H1 (cell line): ENCODE results near the gene FBXW2. TPM values are rescaled to one million over a fixed set of nuclear protein-coding genes. Genes with fewer than 3 reads are reported as not detected.
"Not testable (repeated sequence)": the region's sequence is repeated elsewhere in the genome, so short reads cannot be mapped to it uniquely, and the experiment has no call there.

Experiments
- CTCF ChIA-PET: fragments of 300-600 bp; sonication (Branson Sonifier 250); formaldehyde crosslinking; loops from one replicate; lab custom pipeline; 2021; ENCODE audit not compliant: partially characterized antibody; lab: Charles Lee
- POLR2A ChIA-PET: fragments of 300-600 bp; sonication (Branson Sonifier 250); formaldehyde crosslinking; loops from one replicate; lab custom pipeline; 2021; ENCODE audit warnings: inconsistent platforms; ENCODE audit not compliant: partially characterized antibody; lab: Charles Lee
- DNase-seq, 2 experiments: peaks; one replicate each; pipeline versions ENCODE4 v3.0.0 to v3.0.0-alpha.2; 2010 to 2022; ENCODE audit warnings: low spot score in 2 of 2, low read depth in 1 of 2, mixed read lengths in 1 of 2
- FAIRE-seq: peaks from 2 replicates; lab custom pipeline; 2011; peaks lifted over from hg19 to GRCh38; lab: Jason Lieb, UNC
- H2AFZ ChIP-seq: 2 replicates; pipeline ENCODE4 v1.8.1; 2012; ENCODE audit warnings: low read length, inconsistent platforms
- H2AK5ac ChIP-seq: 2 replicates; pipeline ENCODE4 v1.6.1; 2013; ENCODE audit warnings: low read depth, low read length
- H2BK120ac ChIP-seq: replicated peaks from 2 replicates; pipeline ENCODE3; 2013; ENCODE audit warnings: low read depth, low read length, inconsistent platforms
- H2BK12ac ChIP-seq: 2 replicates; pipeline ENCODE4 v1.6.1; 2013; ENCODE audit warnings: low read depth, low read length
- H2BK15ac ChIP-seq: 2 replicates; pipeline ENCODE4 v1.6.1; 2013; ENCODE audit warnings: low read length
- H2BK20ac ChIP-seq: 2 replicates; pipeline ENCODE4 v1.6.1; 2013; ENCODE audit warnings: low read length
- H2BK5ac ChIP-seq: 2 replicates; pipeline ENCODE4 v1.6.1; 2013; ENCODE audit warnings: low read depth, low read length
- H3K14ac ChIP-seq: 2 replicates; pipeline ENCODE4 v1.6.1; 2013; ENCODE audit warnings: inconsistent platforms; ENCODE audit not compliant: insufficient read length
- H3K18ac ChIP-seq: 2 replicates; pipeline ENCODE4 v1.6.1; 2013; ENCODE audit warnings: low read length; ENCODE audit errors: extremely low read depth
- H3K23ac ChIP-seq: 2 replicates; pipeline ENCODE4 v1.6.1; 2013; ENCODE audit warnings: inconsistent platforms; ENCODE audit not compliant: insufficient read length
- H3K23me2 ChIP-seq: 2 replicates; pipeline ENCODE4 v1.6.1; 2013; ENCODE audit warnings: low read depth, low read length
- H3K27ac ChIP-seq: 2 replicates; pipeline ENCODE4 v1.6.1; 2011; ENCODE audit warnings: low read depth, low read length, inconsistent platforms
- H3K27me3 ChIP-seq, 4 experiments: replicated peaks in 1 of 4; 1 replicate in 1 of 4; 2 replicates in 3 of 4; pipeline versions ENCODE4 v1.6.1 to v1.8.1; 2011 to 2013; ENCODE audit warnings: low read length in 3 of 4, mild to moderate bottlenecking in 3 of 4, inconsistent platforms in 2 of 4, mixed read lengths in 2 of 4, moderate library complexity in 1 of 4; ENCODE audit not compliant: control insufficient read depth in 3 of 4, insufficient read depth in 3 of 4; ENCODE audit errors: extremely low read depth in 1 of 4
- H3K36me3 ChIP-seq, 4 experiments: 2 replicates each; pipeline versions ENCODE4 v1.6.1 to v1.8.1; 2011 to 2013; ENCODE audit warnings: mild to moderate bottlenecking in 4 of 4, low read length in 3 of 4, moderate library complexity in 2 of 4, control low read depth in 1 of 4, inconsistent platforms in 1 of 4; ENCODE audit not compliant: insufficient read depth in 4 of 4, control insufficient read depth in 2 of 4
- H3K4ac ChIP-seq: replicated peaks from 2 replicates; pipeline ENCODE3; 2013; ENCODE audit warnings: low read length, low read depth, mixed read lengths, inconsistent platforms; ENCODE audit not compliant: insufficient read length
- H3K4me1 ChIP-seq, 4 experiments: replicated peaks in 1 of 4; 1 replicate in 1 of 4; 2 replicates in 3 of 4; pipeline versions ENCODE4 v1.6.1 to v1.8.1; 2011 to 2013; ENCODE audit warnings: low read length in 3 of 4, inconsistent platforms in 2 of 4, mixed read lengths in 1 of 4; ENCODE audit not compliant: insufficient read depth in 4 of 4, control insufficient read depth in 3 of 4
- H3K4me2 ChIP-seq, 2 experiments: 2 replicates each; pipeline versions ENCODE4 v1.6.1 to v1.8.1; 2011 to 2013; ENCODE audit warnings: low read depth in 2 of 2, low read length in 2 of 2, control low read depth in 1 of 2, inconsistent platforms in 1 of 2, mild to moderate bottlenecking in 1 of 2; ENCODE audit not compliant: insufficient read depth in 1 of 2
- H3K4me3 ChIP-seq, 4 experiments: fragments of 200-600, 300-600 bp in 1 of 4; sonication (generic), shearing (Covaris generic), sonication (Bioruptor Twin) in 1 of 4; 2 replicates each; pipeline versions ENCODE4 v1.5.1 to v1.8.1; 2011 to 2016; ENCODE audit warnings: low read length in 4 of 4, low read depth in 3 of 4, control low read depth in 2 of 4, inconsistent platforms in 2 of 4, mild to moderate bottlenecking in 2 of 4, mixed read lengths in 1 of 4, moderate library complexity in 1 of 4; ENCODE audit not compliant: insufficient read depth in 2 of 4; ENCODE audit errors: extremely low read depth in 1 of 4
- H3K56ac ChIP-seq: replicated peaks from 2 replicates; pipeline ENCODE3; 2013; ENCODE audit warnings: low read depth, mild to moderate bottlenecking, mixed read lengths, low read length, inconsistent platforms; ENCODE audit not compliant: insufficient read length
- H3K79me1 ChIP-seq: 2 replicates; pipeline ENCODE4 v1.6.1; 2013; ENCODE audit warnings: low read depth, low read length, control low read depth
- H3K79me2 ChIP-seq, 2 experiments: 2 replicates each; pipeline versions ENCODE4 v1.6.1 to v1.8.1; 2012 to 2013; ENCODE audit warnings: low read length in 2 of 2, mild to moderate bottlenecking in 2 of 2, inconsistent platforms in 1 of 2; ENCODE audit not compliant: insufficient read depth in 2 of 2, control insufficient read depth in 1 of 2
- H3K9ac ChIP-seq, 4 experiments: replicated peaks in 1 of 4; 1 replicate in 1 of 4; 2 replicates in 3 of 4; pipeline versions ENCODE4 v1.6.1 to v1.8.1; 2011 to 2013; ENCODE audit warnings: low read depth in 3 of 4, low read length in 3 of 4, control low read depth in 2 of 4, mild to moderate bottlenecking in 2 of 4, moderate library complexity in 2 of 4, inconsistent platforms in 1 of 4; ENCODE audit errors: extremely low read depth in 1 of 4
- H3K9me3 ChIP-seq, 2 experiments: 2 replicates each; pipeline versions ENCODE4 v1.6.1 to v1.8.1; 2012 to 2013; ENCODE audit warnings: mild to moderate bottlenecking in 2 of 2, moderate library complexity in 2 of 2, control low read depth in 1 of 2, inconsistent platforms in 1 of 2, low read depth in 1 of 2, low read length in 1 of 2, mixed read lengths in 1 of 2; ENCODE audit not compliant: insufficient read depth in 2 of 2
- H4K20me1 ChIP-seq, 2 experiments: replicated peaks in 1 of 2; 2 replicates each; pipeline versions ENCODE3 to v1.8.1; 2011 to 2013; ENCODE audit warnings: inconsistent platforms in 2 of 2, low read length in 2 of 2, mild to moderate bottlenecking in 1 of 2; ENCODE audit not compliant: insufficient read depth in 2 of 2, control insufficient read depth in 1 of 2
- H4K5ac ChIP-seq: 2 replicates; pipeline ENCODE4 v1.6.1; 2013; ENCODE audit warnings: low read length, low read depth, mixed read lengths, inconsistent platforms; ENCODE audit not compliant: insufficient read length
- H4K8ac ChIP-seq: 2 replicates; pipeline ENCODE4 v1.8.0; 2013; ENCODE audit warnings: mild to moderate bottlenecking, moderate library complexity, low read length, inconsistent platforms; ENCODE audit not compliant: insufficient read depth; ENCODE audit errors: extremely low read depth
- H4K91ac ChIP-seq: replicated peaks from 2 replicates; pipeline ENCODE3; 2013; ENCODE audit warnings: low read length, mixed read lengths, inconsistent platforms; ENCODE audit not compliant: insufficient read length
- WGBS, 2 experiments: shearing (Covaris generic) in 1 of 2; methylation state at CpG; one replicate each; pipeline versions ENCODE4 v1.1.6 to v1.1.7; 2013 to 2015; ENCODE audit warnings: low lambda C conversion rate in 2 of 2, mixed read lengths in 2 of 2, inconsistent platforms in 1 of 2, low coverage in 1 of 2, missing lambda C conversion rate in 1 of 2; ENCODE audit not compliant: insufficient replicate concordance in 2 of 2, insufficient coverage in 1 of 2, insufficient read length in 1 of 2; ENCODE audit errors: extremely low coverage in 1 of 2, missing lambda C conversion rate in 1 of 2; 5-methylcytosine and 5-hydroxymethylcytosine counted together
- polyA plus RNA-seq, 7 experiments: library from polyadenylated mRNA; depleted of rRNA in 3 of 7; stranded (reverse) in 5 of 7; unstranded in 2 of 7; fragments of >200 nt in 5 of 7; fragments of 200-250 nt in 2 of 7; gene quantifications; 1 replicate in 5 of 7; 2 replicates in 1 of 7; 4 replicates in 1 of 7; pipeline versions ENCODE4 v1.2.1 to v1.2.3, GENCODE V29; 2011 to 2013; ENCODE audit warnings: missing spikeins in 2 of 7, mixed read lengths in 2 of 7
- total RNA-seq: library from RNA; stranded (reverse); fragmentation: NEBNext Ultra II Directional; extraction: Animal tissue kit (Norgen Biotek cat#: 25700); gene quantifications from 2 replicates; pipeline ENCODE4 v1.2.1, GENCODE V29; 2021

FBXW2 gene
- total and polyA plus RNA-seq, 2 of the 8 experiments (the other 6 are each of a cell fraction or from before 2014, with no cell fraction given), result 19.2 to 65.3 TPM

- H3K27me3 ChIP-seq, H2BK120ac ChIP-seq, POLR2A ChIA-PET, H3K9ac ChIP-seq, H2BK15ac ChIP-seq, H3K4me3 ChIP-seq, H2AK5ac ChIP-seq, H3K56ac ChIP-seq, H3K23me2 ChIP-seq, H3K79me2 ChIP-seq, H3K27ac ChIP-seq, DNase-seq, H2BK5ac ChIP-seq, H3K14ac ChIP-seq, H3K4ac ChIP-seq, H3K18ac ChIP-seq, H4K20me1 ChIP-seq, H4K91ac ChIP-seq, H3K79me1 ChIP-seq, H2BK12ac ChIP-seq, H2AFZ ChIP-seq, H3K9me3 ChIP-seq, H4K8ac ChIP-seq, H4K5ac ChIP-seq, H2BK20ac ChIP-seq, FAIRE-seq, H3K36me3 ChIP-seq, H3K4me2 ChIP-seq, H3K23ac ChIP-seq, H3K4me1 ChIP-seq: not testable (repeated sequence)
- CTCF ChIA-PET, result interaction anchor here (1.0 to 1.6 kb wide), 4 partner anchors 10 to 314 kb away, joined by 4 to 7 read pairs (median 4); no protein-coding TSS in a partner anchor
- WGBS, 2 experiments, result 93% methylated on average over 25 of the region's 26 CpGs; no CpG with 5 or more reads in 1 of the 2 experiments
Measured at GRCh38 chr9:120746366-120746765, 46.9 kb downstream of the FBXW2 start.
